Activated naive CD4-positive, alpha-beta T cell treated with anti-CD3 and anti-CD28 coated beads for 36 hours (primary cell): ENCODE data around the gene GDI1. TPM values are rescaled to one million over a fixed set of nuclear protein-coding genes. Genes with fewer than 3 reads are reported as not detected.

Experiments
- microRNA-seq: library from miRNA; unstranded; fragments of <30 nt; microRNA quantifications from one replicate; pipeline ENCODE4 v1.2.0, GENCODE V29; 2022; ENCODE audit warnings: borderline microRNAs expressed, borderline replicate concordance
- total RNA-seq, 2 experiments: library from RNA; stranded (reverse); gene quantifications; one replicate each; pipeline ENCODE4 v1.2.3, GENCODE V29; 2021

The GDI1 gene
- total RNA-seq, 2 experiments from 2014 or later = 93.6 to 96.9 TPM

Small RNA genes within 50 kb of the gene (microRNA-seq; reads per million reads assigned to microRNA genes)
- not detected for gene MIR6858

Other genes with a start within 250 kb of the GDI1 start
- gene OPN1MW2, start 217.4 kb upstream of the GDI1 start, total RNA-seq = not detected
- not detected for gene OPN1MW3, start 179.6 kb upstream of the GDI1 start, total RNA-seq
- gene TEX28, start 142.0 kb upstream of the GDI1 start, total RNA-seq = not detected
- gene TKTL1, start 141.4 kb upstream of the GDI1 start, total RNA-seq = not detected
- 100 to 1,000 TPM; 398 to 404 TPM for gene FLNA, start 62.5 kb upstream of the GDI1 start, total RNA-seq
- 10 to 100 TPM; 62.7 to 70.0 TPM for gene EMD, start 57.9 kb upstream of the GDI1 start, total RNA-seq
- gene RPL10, start 38.8 kb upstream of the GDI1 start, total RNA-seq = 1,000 to 10,000 TPM; 3,331 to 3,466 TPM
- gene DNASE1L1, start 27.9 kb upstream of the GDI1 start, total RNA-seq = 1 to 10 TPM; 7.9 to 9.0 TPM
- gene TAFAZZIN, start 25.6 kb upstream of the GDI1 start, total RNA-seq = 10 to 100 TPM; 63.7 to 66.5 TPM
- gene ATP6AP1, start 8.5 kb upstream of the GDI1 start, total RNA-seq = 10 to 100 TPM; 20.3 to 21.1 TPM
- gene FAM50A, start 7.0 kb downstream of the GDI1 start, total RNA-seq = 10 to 100 TPM; 39.7 to 43.7 TPM
- 1 to 10 TPM; 5.9 to 7.6 TPM for gene PLXNA3, start 21.1 kb downstream of the GDI1 start, total RNA-seq
- gene LAGE3, start 42.1 kb downstream of the GDI1 start, total RNA-seq = 10 to 100 TPM; 42.3 to 42.8 TPM
- 10 to 100 TPM; 37.4 to 38.2 TPM for gene UBL4A, start 49.5 kb downstream of the GDI1 start, total RNA-seq
- gene SLC10A3, start 53.5 kb downstream of the GDI1 start, total RNA-seq = 1 to 10 TPM; 6.7 to 6.9 TPM
- gene FAM3A, start 79.1 kb downstream of the GDI1 start, total RNA-seq = 10 to 100 TPM; 17.8 to 21.4 TPM
- gene G6PD, start 109.7 kb downstream of the GDI1 start, total RNA-seq = 10 to 100 TPM; 63.7 to 64.4 TPM
- 10 to 100 TPM; 42.2 to 42.6 TPM for gene IKBKG, start 110.5 kb downstream of the GDI1 start, total RNA-seq
- gene CTAG1A, start 148.0 kb downstream of the GDI1 start, total RNA-seq = not detected
- gene CTAG1B, start 182.1 kb downstream of the GDI1 start, total RNA-seq = not detected
- not detected for gene CTAG2, start 216.4 kb downstream of the GDI1 start, total RNA-seq